GM12878 (cell line): ENCODE measurements around the gene CCDC88A. TPM values are rescaled to one million over a fixed set of nuclear protein-coding genes. Genes with fewer than 3 reads are reported as not detected.
"Not testable (repeated sequence)": the region's sequence is repeated elsewhere in the genome, so short reads cannot be mapped to it uniquely, and the experiment has no call there.

Experiments used
- ATAC-seq: fragments of 200-7000 bp; cut with Tn5 transposase; 3 replicates; pipeline ENCODE4 v1.9.1; 2020; ENCODE audit warnings: mild to moderate bottlenecking, moderate library complexity
- BruUV-seq: library from RNA; stranded (reverse); fragments of 400-500 nt; replicated peaks from 2 replicates; lab custom pipeline; 2021; lab: Mats Ljungman, UMichigan
- CTCF ChIA-PET: fragments of 300-600 bp; sonication (Branson Sonifier 250); formaldehyde crosslinking; extraction: SDS; loops from one replicate; lab custom pipeline; 2021; ENCODE audit warnings: inconsistent platforms; lab: Yijun Ruan, JAX
- POLR2A ChIA-PET: fragments of 350-600 bp; formaldehyde crosslinking; extraction: SDS; loops from one replicate; lab custom pipeline; 2021; ENCODE audit warnings: inconsistent platforms; lab: Charles Lee
- RAD21 ChIA-PET: fragments of 300-600 bp; sonication (Branson Sonifier 250); formaldehyde crosslinking; loops from one replicate; lab custom pipeline; 2023; ENCODE audit warnings: antibody characterized with exemption; ENCODE audit not compliant: unreplicated experiment; lab: Charles Lee
- SMC1A ChIA-PET: fragments of 300-600 bp; sonication (Branson Sonifier 250); formaldehyde crosslinking; loops from one replicate; lab custom pipeline; 2023; ENCODE audit not compliant: unreplicated experiment, uncharacterized antibody; lab: Charles Lee
- DNase-seq: peaks from one replicate; pipeline ENCODE4 v3.0.0-alpha.2; 2011; ENCODE audit warnings: low read depth, low spot score
- FAIRE-seq: peaks from 3 replicates; lab custom pipeline; 2011; peaks lifted over from hg19 to GRCh38; lab: Jason Lieb, UNC
- H2AFZ ChIP-seq: 2 replicates; pipeline ENCODE4 v1.6.0; 2011; ENCODE audit warnings: low read depth, low read length, control low read depth; ENCODE audit not compliant: control insufficient read depth
- H3K27ac ChIP-seq: 2 replicates; pipeline ENCODE4 v1.5.1; 2011; ENCODE audit warnings: control low read depth; ENCODE audit not compliant: control insufficient read depth, insufficient read depth
- H3K27me3 ChIP-seq, 2 experiments: replicated peaks in 1 of 2; 2 replicates each; pipeline versions ENCODE4 v1.6.0 to v1.6.1; 2011; ENCODE audit warnings: low read length in 1 of 2; ENCODE audit not compliant: control insufficient read depth in 2 of 2, insufficient read depth in 2 of 2
- H3K36me3 ChIP-seq, 2 experiments: 2 replicates each; pipeline ENCODE4 v1.5.1; 2011; ENCODE audit warnings: low read length in 1 of 2; ENCODE audit not compliant: control insufficient read depth in 2 of 2, insufficient read depth in 2 of 2
- H3K4me1 ChIP-seq: 2 replicates; pipeline ENCODE4 v1.6.1; 2011; ENCODE audit warnings: mild to moderate bottlenecking, low read length, moderate library complexity, mixed read lengths; ENCODE audit not compliant: control insufficient read depth, insufficient read depth
- H3K4me2 ChIP-seq: 2 replicates; pipeline ENCODE4 v1.6.0; 2011; ENCODE audit warnings: control low read depth; ENCODE audit not compliant: control insufficient read depth, insufficient read depth
- H3K4me3 ChIP-seq: fragments of 200-600 bp; sonication (generic); 2 replicates; pipeline ENCODE4 v1.5.1; 2016
- H3K79me2 ChIP-seq: 2 replicates; pipeline ENCODE4 v1.6.0; 2011; ENCODE audit warnings: low read length; ENCODE audit not compliant: control insufficient read depth, insufficient read depth
- H3K9ac ChIP-seq: 2 replicates; pipeline ENCODE4 v1.8.0; 2011; ENCODE audit warnings: low read length, control low read depth, mixed read lengths; ENCODE audit not compliant: control insufficient read depth, insufficient read depth
- H3K9me3 ChIP-seq: replicated peaks from 3 replicates; pipeline ENCODE4 v1.5.1; 2011; ENCODE audit warnings: mild to moderate bottlenecking, low read length; ENCODE audit not compliant: control insufficient read depth, insufficient read depth
- H4K20me1 ChIP-seq: 2 replicates; pipeline ENCODE4 v1.6.0; 2011; ENCODE audit not compliant: control insufficient read depth, insufficient read depth
- BCL11A ChIP-seq: IDR thresholded peaks from 2 replicates; pipeline ENCODE4 v1.6.1; 2011; ENCODE audit warnings: low read depth, low read length
- EZH2 ChIP-seq: IDR thresholded peaks from 2 replicates; pipeline ENCODE4 v1.6.1; 2012; ENCODE audit warnings: low read depth, mild to moderate bottlenecking, control low read depth, inconsistent platforms, low read length, borderline replicate concordance; ENCODE audit not compliant: control insufficient read depth
- WGBS: methylation state at CpG from one replicate; pipeline ENCODE4 v1.1.6; 2016; ENCODE audit warnings: low lambda C conversion rate; ENCODE audit not compliant: insufficient replicate concordance, insufficient coverage; ENCODE audit errors: missing lambda C conversion rate; 5-methylcytosine and 5-hydroxymethylcytosine counted together
- in situ Hi-C: fragments of 300-500 bp; cut with MboI; formaldehyde crosslinking; loops from 9 replicates; pipeline ENCODE4 v1.14.3; 2018; ENCODE audit warnings: mixed read lengths
- intact Hi-C: fragments of 100-400 bp; cut with micrococcal nuclease; formaldehyde crosslinking; loops from one replicate; pipeline ENCODE4 v1.14.2; 2022; ENCODE audit not compliant: unreplicated experiment
- polyA plus RNA-seq, 11 experiments: library from polyadenylated mRNA; depleted of rRNA in 4 of 11; unstranded in 6 of 11; stranded (reverse) in 5 of 11; fragments of >200 nt; fragmentation: Nextera tagmentation in 4 of 11; fragmentation: Illumina TruSeq in 1 of 11; extraction: Ambion mirVana in 4 of 11; extraction: Trizol in 1 of 11; gene quantifications; 1 replicate in 1 of 11; 2 replicates in 10 of 11; pipeline versions ENCODE4 v1.2.1 to v1.2.3, GENCODE V29; 2011 to 2016; ENCODE audit warnings: inconsistent platforms in 2 of 11, missing spikeins in 2 of 11, low read depth in 1 of 11
- total RNA-seq, 4 experiments: library from RNA; depleted of rRNA in 3 of 4; stranded (reverse); fragments of >200 nt in 3 of 4; fragmentation: Illumina TruSeq in 1 of 4; extraction: Trizol in 1 of 4; gene quantifications; 2 replicates each; pipeline versions ENCODE4 v1.2.1 to v1.2.3, GENCODE V29; 2013 to 2021
- TF ChIP-seq, protein P1 (sequence below), 3 experiments: IDR thresholded peaks in 2 of 3; conservative IDR thresholded peaks in 1 of 3; 2 replicates each; pipeline ENCODE4 v1.5.1; 2011; ENCODE audit warnings: low read depth in 3 of 3, low read length in 3 of 3, mild to moderate bottlenecking in 3 of 3, control low read depth in 2 of 3, moderate library complexity in 2 of 3, inconsistent platforms in 1 of 3, mixed read lengths in 1 of 3; ENCODE audit not compliant: control insufficient read depth in 2 of 3, insufficient read depth in 1 of 3; ENCODE audit errors: extremely low read depth in 1 of 3

The CCDC88A gene
- total and polyA plus RNA-seq, 10 of the 15 experiments (the other 5 are each of a cell fraction or from before 2014, with no cell fraction given), result 1.8 to 71.6 (median 45.9) TPM

DNA sequence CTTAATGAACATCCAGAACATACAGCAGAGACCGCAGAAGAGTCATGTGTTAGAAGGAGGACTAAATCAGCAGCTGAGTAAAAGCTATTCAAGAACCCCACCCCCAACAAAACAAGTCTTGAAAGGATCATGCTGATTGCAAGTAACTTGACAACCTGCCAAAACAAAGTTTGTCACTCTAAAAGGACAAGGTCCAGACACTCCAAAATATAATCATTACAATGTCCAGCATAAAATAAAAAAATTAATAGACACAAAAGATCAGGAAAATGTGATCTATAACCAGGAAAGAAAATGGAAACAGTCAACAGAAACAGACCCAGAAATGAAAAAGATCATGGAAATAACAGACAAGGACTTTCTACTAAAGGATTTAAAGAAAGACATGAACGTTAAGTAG, 28.5 kb downstream of the CCDC88A start:
- SMC1A ChIA-PET, result interaction anchor here (0.8 to 1.5 kb wide), 5 partner anchors 9 to 39 kb away, joined by 3 to 5 read pairs (median 3); no protein-coding TSS in a partner anchor
- RAD21 ChIA-PET, result interaction anchor here (1.0 kb wide), 1 partner anchor 110 kb away, joined by 4 read pairs; no protein-coding TSS in a partner anchor
- DNase-seq (no peak), ATAC-seq (no peak), FAIRE-seq (no peak)
- Histone ChIP-seq H3K79me2 (no peaks in the 10 kb centered on the region; the same call in 1 of the 2 replicates), H3K4me1 (no peaks in the 10 kb centered on the region), H3K4me3 (no peak overlapping the region), H3K9me3 (no peaks in the 10 kb centered on the region), H4K20me1 (no peaks in the 10 kb centered on the region), H3K36me3 (no peaks in the 10 kb centered on the region), H3K27ac (no peak overlapping the region), H3K27me3 (no peaks in the 10 kb centered on the region), H3K4me2 (no peak overlapping the region), H2AFZ (no peak overlapping the region), H3K9ac (no peak overlapping the region)
- intact Hi-C loops, result no loop called here
- in situ Hi-C loops, result no loop called here
- BruUV-seq, result no TSS peak
- CTCF ChIA-PET, result interaction anchor here (1.2 kb wide), 1 partner anchor 9 kb away, joined by 5 read pairs; no protein-coding TSS in a partner anchor
- TF ChIP-seq, protein P1, sequence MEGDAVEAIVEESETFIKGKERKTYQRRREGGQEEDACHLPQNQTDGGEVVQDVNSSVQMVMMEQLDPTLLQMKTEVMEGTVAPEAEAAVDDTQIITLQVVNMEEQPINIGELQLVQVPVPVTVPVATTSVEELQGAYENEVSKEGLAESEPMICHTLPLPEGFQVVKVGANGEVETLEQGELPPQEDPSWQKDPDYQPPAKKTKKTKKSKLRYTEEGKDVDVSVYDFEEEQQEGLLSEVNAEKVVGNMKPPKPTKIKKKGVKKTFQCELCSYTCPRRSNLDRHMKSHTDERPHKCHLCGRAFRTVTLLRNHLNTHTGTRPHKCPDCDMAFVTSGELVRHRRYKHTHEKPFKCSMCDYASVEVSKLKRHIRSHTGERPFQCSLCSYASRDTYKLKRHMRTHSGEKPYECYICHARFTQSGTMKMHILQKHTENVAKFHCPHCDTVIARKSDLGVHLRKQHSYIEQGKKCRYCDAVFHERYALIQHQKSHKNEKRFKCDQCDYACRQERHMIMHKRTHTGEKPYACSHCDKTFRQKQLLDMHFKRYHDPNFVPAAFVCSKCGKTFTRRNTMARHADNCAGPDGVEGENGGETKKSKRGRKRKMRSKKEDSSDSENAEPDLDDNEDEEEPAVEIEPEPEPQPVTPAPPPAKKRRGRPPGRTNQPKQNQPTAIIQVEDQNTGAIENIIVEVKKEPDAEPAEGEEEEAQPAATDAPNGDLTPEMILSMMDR (IDR thresholded peaks at IDR 0.05 in 2 of 3, conservative IDR thresholded peaks at IDR 0.05 in 1 of 3; ENCODE audit: control insufficient read depth in 2 of 3, extremely low read depth in 1 of 3, insufficient read depth in 1 of 3, low read depth in 3 of 3, low read length in 3 of 3), result no peak
- no peak for TF ChIP-seq EZH2
- TF ChIP-seq BCL11A, result no peak
- POLR2A ChIA-PET, result no interaction called here
- 71% methylated on average over 2 of the region's 2 CpGs for WGBS

DNA sequence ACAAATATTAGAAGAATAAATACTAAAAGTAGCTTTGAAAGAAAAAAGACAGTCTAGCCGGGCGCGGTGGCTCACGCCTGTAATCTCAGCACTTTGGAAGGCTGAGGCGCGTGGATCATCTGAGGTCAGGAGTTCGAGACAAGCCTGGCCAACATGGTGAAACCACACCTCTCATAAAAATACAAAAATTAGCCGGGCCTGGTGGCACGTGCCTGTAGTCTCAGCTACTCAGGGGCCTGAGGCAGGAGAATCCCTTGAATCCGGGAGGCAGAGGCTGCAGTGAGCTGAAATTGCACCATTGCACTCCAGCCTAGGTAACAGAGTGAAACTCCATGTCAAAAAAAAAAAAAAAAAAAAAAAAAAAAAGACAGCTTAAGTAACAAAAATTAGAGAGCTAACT, 34.1 kb downstream of the CCDC88A start:
- H3K36me3 ChIP-seq, H3K4me3 ChIP-seq, H3K79me2 ChIP-seq, H3K4me1 ChIP-seq, H3K4me2 ChIP-seq, POLR2A ChIA-PET, H2AFZ ChIP-seq, BruUV-seq, intact Hi-C loops, H3K9ac ChIP-seq, H3K27ac ChIP-seq, RAD21 ChIA-PET, ATAC-seq, DNase-seq, H3K9me3 ChIP-seq, in situ Hi-C loops, FAIRE-seq, H4K20me1 ChIP-seq, H3K27me3 ChIP-seq: not testable (repeated sequence)
- ChIA-PET SMC1A (interaction anchor here (0.6 kb wide), 1 partner anchor 498 kb away, joined by 3 read pairs; no protein-coding TSS in a partner anchor), CTCF (interaction anchor here (1.2 kb wide), 1 partner anchor 53 kb away, joined by 4 read pairs; no protein-coding TSS in a partner anchor)
- WGBS, result 98% methylated on average over 10 of the region's 10 CpGs
